HUDEP-2 (cell line): Measurements from ENCODE around the gene ABCA6.
"Not testable (repeated sequence)": the region's sequence is repeated elsewhere in the genome, so short reads cannot be mapped to it uniquely, and the experiment has no call there.

ENCODE experiments used
- DNase-seq, 76 experiments: peaks; one replicate each; lab custom pipeline; 2025; ENCODE audit not compliant: unreplicated experiment in 76 of 76; lab: John Stamatoyannopoulos, UW

The ABCA6 gene, protein sequence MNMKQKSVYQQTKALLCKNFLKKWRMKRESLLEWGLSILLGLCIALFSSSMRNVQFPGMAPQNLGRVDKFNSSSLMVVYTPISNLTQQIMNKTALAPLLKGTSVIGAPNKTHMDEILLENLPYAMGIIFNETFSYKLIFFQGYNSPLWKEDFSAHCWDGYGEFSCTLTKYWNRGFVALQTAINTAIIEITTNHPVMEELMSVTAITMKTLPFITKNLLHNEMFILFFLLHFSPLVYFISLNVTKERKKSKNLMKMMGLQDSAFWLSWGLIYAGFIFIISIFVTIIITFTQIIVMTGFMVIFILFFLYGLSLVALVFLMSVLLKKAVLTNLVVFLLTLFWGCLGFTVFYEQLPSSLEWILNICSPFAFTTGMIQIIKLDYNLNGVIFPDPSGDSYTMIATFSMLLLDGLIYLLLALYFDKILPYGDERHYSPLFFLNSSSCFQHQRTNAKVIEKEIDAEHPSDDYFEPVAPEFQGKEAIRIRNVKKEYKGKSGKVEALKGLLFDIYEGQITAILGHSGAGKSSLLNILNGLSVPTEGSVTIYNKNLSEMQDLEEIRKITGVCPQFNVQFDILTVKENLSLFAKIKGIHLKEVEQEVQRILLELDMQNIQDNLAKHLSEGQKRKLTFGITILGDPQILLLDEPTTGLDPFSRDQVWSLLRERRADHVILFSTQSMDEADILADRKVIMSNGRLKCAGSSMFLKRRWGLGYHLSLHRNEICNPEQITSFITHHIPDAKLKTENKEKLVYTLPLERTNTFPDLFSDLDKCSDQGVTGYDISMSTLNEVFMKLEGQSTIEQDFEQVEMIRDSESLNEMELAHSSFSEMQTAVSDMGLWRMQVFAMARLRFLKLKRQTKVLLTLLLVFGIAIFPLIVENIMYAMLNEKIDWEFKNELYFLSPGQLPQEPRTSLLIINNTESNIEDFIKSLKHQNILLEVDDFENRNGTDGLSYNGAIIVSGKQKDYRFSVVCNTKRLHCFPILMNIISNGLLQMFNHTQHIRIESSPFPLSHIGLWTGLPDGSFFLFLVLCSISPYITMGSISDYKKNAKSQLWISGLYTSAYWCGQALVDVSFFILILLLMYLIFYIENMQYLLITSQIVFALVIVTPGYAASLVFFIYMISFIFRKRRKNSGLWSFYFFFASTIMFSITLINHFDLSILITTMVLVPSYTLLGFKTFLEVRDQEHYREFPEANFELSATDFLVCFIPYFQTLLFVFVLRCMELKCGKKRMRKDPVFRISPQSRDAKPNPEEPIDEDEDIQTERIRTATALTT (N-terminal part only)

DNA sequence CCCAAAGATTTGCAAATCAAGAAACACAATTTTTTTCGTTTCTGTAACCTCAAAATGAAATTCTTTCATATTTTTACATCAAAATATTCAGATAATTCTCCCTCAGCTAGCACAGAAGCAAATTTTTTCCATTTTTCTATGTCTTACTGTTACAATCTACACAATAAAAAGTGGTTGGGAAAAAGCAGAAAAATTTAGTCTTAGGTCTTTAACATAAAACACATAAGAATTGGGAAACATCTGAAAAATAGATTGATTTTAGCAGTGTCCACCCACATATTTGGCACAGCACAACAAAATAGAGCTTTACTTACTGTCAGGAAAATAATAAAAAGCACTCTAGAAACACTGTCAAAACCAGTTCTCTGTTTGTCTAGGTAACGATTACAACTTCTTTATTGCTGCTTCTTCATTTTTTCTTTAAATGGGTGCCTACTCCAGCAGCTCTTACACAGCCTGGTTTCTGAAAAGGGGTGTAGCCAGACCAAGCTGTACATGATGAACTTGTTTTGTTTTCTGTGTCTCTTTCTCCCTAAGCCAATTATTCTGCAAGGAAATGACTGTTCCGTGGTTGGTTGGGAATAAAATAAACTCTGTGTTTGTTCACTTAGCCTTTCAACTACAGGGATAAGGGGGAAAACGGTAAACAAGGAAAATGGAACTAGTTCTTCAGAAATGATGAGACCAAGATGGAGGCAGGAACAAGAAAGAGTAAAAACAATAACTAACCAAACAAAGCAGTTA is at the start of gene ABCA6:
ABCA6 (minus strand) TSS at position 465 of the 744 bp plus-strand sequence. CDS start 1,192 bp downstream, outside the sequence.
- no peak for DNase-seq

DNA sequence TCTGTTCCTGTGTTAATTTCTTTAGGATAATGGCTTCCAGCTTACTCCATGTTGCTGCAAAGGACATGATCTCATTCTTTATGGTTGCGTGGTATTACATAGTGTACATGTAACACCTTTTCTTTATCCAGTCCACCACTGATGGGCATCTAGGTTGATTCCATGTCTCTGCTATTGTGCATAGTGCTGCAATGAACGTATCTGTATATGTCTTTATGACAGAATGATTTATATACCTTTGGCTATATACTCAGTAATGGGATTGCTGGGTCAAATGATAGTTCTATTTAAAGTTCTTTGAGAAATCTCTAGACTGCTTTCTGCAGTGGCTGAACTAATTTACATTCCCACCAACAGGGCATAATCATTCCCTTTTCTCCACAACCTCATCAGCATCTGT is 47.1 kb upstream of the ABCA6 start:
- DNase-seq, result no peak

DNA sequence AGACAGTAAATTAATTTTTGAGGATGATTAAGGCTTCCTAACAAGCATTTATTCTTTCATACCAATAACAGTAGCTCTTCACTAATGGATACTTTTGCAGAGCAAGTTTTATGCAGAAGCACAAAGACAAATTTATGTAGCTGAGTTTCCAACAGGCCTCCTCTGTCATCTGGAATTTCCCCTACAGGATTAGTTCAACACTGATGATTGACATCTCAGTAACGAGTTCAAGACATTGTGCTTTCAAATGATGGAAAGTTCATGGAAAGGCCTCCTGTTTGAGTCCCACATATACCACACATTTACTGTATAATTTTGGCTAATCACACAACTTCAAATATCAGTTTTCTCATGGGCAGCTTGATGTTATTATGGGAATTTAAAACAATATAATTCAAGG is 46.4 kb upstream of the ABCA6 start:
- DNase-seq, result no peak

DNA sequence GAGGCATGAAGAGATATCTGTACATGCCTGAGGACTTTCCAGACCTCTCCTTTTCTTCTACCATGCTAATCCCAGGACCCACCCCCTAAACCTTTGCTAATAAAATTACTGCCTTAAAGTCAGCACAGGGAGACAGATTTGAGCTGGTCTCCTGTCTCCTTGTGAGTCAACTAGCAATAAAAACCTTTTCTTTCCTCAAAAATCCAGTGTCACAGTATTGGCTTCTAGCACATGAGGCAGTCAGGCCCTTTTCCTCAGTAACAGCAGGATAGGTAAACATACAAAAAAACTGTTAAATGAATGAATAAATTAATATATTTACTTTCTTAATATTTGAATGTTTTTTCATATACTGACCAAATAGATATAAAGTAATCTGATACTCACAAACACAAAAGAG is 45.6 kb upstream of the ABCA6 start:
- DNase-seq, result no peak

DNA sequence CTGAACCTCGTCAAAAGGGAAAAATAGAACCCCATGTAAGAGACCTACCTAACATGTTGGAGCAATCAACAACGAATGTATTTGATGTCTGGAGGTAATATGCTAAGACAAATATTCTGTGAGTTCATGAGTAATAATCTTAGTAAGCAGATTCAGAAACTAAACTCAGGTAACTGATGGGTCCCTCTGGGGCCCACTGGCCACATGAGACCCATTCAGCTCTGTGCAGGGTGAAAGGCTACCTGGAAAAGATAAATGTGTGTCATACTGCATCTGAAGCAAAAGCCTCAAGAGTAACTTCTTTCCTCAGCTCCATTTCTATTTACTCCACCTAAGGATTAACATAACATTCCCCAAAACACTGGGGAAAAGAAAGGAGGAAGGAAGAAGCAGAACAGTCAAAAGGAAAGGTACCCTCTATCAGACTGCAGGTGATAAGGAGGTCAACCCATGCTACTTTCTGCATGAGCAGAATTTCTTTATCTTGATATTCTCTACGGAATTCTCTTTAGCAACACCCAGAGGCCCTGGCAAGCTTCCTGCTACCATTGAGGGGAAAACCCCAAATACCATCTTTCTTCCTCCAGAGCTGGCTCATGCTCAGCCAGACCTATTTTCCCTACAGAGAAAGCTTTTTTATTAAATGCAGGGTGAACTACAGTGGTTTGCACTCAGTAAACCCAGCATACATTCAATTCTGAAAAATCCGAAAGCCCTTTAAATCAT is 37.7 kb upstream of the ABCA6 start:
- DNase-seq, result no peak

DNA sequence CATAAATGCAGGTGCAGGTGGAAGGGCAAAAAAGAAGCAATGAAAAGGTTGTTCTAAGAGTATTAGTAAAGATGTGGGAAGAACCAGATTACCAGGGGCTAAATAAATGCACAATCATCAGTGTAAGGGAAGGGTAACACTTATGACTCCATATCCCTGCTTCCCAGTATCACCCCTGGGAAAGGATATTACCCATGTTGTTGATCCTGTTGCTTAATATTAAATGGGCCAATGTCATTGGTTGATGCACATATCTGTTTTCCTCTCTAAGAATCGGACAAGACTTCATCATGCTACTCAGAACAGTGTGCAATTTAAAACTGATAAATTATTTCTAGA is 34.7 kb upstream of the ABCA6 start:
- no peak for DNase-seq

DNA sequence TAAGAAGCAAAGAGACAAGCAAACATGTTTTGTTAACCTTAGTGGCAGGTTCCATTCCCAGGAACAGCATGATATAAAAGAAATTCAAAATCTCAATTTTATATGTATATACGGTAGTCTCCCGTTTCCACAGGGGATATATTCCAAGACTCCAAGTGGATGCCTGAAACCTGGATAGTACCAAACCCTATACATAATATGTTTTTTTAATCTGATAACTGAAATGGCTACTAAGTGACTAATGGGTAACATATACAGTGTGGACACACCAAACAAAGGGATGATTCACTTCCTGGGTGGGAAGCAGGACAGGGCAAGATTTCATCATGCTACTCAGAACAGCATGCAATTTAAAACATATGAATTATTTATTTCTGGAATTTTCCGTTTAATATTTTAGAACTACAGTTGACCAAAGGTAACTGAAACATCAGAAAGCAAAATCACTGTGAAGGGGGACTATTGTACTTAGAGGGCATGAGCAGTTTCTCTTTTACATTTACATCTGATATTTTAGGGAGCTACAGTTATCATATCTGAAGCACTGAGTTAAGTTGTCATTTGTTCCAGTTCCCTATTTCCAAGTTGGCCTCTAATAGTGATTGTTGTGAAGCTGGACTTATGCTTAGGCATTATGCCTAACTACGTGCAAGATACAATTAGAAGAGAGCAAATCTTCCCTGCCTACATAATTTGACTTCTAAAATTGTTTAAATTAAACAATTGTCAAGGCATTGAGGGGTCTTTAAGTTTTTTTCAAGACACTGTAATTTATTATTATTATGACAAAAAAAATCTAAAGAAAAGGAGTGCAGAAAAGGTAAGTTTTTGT is 34.1 kb upstream of the ABCA6 start:
- DNase-seq, result peak in 1 of 76 experiments; percentile 21

DNA sequence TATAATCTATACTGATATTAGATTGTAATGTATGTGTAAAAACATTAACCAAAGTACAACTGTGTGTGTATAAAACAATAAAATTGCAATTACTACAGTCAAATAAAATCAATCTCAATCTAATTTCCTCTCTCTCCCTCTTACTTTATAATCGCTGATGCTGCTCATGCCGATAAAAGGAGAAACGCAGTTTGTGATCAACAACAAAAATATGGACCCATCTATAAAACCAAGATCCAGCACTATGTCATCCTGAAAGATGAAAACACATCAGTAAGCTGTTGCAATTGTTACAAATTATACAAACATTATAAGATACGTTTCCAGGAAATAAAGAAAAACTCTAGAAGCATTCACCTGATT is 33.5 kb upstream of the ABCA6 start:
- no peak for DNase-seq

DNA sequence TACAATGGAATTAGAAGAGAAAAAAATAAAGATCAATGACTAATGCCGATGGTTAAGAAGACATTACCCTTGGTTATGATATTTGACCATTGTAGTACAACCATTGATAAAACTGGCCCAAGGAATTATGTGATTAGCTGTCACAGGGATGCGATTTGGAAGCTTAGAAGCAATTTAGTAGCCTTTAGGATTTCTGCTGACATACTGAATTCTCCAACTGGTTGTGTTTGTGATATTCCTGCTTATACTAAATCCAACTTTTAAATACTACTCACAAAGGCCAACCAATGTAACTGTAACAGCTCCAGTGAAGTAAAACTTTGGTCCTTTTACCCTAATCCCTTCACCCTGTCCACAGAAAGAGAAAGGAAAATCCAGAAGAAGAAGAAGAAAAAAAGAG is 31.4 kb upstream of the ABCA6 start:
- no peak for DNase-seq

DNA sequence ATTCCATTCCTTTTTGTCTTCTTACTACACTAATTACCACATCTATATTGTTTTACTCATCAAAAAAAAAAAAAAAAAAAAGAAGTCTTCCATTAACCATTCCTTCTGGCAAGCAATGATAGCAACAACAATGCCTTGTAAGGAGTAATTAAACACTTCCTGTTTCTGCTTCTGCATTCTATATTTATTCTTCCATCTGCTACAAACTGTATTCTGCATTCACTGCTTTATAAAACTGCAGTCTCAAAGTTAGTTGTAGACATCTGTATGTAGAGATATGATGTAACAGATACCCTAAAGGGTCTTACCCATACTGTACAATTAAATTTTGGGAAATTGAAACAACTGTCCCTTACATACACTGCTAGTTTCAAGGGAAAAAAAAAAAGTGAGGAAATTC is 28.7 kb upstream of the ABCA6 start:
- DNase-seq, result no peak

DNA sequence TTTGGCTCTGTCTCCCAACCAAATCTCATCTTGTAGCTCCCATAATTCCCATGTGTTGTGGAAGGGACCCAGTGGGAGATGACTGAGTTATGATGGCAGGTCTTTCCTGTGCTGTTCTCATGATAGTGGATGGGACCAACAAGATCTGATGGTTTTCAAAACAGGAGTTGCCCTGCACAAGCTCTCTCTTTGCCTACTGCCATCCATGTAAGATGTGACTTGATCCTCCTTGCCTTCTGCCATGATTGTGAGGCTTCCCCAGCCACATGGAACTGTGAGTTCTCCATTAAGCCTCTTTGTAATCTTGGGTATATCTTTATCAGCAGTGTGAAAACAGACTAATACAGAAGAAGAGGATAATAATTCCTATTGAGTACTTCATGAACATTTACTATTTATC is 26.9 kb upstream of the ABCA6 start:
- not testable (repeated sequence) for DNase-seq

DNA sequence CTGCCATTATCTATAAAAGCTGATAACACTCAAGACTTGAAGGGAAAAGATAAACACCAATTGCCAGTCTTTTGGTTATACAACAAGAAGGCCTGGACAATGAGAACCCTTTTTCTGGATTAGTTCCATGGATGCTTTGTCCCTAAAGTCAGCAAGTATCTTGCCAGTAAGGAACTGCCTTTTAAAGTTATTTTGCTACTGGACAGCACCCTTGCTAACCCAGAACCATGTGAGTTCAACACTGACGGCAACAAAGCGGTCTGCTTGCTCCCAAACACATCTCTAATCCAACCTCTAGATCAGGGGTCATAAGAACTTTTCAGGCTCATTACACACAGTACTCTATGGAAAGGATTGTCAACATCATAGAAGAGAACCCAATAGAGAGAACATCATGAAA is 25.3 kb upstream of the ABCA6 start:
- DNase-seq, result no peak

DNA sequence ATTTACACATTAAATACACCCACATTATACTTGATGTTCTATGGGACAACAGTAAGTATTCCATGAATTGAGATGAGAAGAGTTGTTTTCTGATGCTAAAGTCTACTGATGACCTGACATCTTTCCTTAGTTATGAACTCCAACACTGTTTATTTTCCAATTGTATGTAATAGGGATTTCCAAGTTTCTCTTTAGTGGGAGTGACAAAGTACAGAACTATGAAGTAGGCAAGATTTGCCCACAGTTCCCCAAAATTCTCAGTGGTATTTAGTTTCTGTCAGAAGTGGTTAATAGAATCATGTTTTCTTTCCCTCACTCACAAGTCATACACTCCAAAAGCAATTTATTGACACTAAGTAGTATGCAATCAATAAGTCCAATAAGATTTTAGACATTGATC is 22.5 kb upstream of the ABCA6 start:
- DNase-seq, result no peak

DNA sequence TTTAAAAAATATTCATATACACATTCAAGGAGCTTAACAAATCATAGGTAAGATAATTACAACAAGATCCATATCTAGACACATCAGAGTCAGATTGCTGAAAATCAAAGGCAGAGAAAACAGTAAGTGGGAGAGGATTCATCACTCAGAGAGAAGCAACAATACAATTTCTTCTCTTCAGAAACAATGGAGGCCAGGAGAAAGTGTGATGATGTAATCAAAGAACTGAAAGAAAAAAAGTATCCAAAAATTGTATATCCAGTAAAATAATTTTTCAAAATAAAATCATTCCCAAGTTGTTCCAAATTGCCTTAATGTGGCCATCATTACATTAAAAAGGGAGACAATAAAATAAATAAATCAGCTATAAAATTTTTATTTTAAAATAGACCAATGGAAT is 17.7 kb upstream of the ABCA6 start:
- no peak for DNase-seq

DNA sequence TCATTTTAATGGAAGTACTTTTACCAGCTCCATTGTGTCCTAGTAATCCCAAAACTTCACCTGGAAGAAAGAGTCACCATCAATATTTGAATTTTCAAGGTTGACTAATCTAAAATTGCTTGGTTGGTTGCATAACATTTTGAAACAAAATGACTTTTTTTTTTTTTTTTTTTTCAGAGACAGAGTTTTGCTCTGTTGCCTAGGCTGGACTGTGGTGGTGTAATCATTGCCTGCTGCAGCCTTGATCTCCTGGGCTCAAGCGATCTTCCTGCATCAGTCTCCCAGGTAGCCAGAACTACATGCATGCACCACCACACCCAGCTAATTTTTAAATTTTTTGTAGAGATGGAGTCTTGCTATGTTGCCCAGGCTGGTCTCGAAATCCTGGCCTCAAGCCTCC is 12.6 kb upstream of the ABCA6 start:
- no peak for DNase-seq

DNA sequence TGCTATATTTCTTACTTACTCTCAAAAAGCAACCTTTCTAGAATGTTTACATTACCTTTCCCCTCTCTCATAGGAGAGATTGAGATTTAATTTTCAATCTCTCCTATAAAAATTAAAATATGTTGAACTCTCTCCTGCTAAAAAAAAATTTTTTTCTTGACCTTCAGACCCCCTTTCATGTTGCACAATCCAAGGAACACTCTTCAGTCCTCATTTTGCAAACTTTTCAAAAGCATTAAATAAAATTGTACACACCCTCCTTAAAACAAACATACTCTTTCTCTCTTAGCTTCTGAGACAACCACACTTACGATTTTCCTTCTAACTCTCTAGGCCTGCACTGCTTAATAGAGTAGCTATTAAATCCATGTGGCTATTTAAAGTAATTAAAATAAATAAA is 8.6 kb upstream of the ABCA6 start:
- DNase-seq, result no peak

DNA sequence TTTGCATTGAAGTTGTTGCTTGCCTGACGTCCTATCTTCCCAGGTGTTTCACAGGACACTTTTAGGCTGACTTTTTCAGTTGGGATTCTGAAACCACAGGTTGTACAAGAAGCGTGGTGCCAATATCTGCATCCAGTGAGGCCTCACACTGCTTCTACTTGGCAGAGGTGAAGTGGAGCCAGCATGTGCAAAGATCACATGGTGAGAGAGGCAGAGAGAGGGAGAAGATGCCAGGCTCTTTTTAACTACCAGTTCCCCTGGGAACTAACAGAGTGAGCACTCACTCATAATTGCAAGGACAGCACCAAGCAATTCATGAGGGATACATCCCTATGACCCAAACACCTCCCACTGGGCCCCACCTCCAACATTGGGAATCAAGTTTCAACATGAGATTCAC is 5.8 kb upstream of the ABCA6 start:
- DNase-seq, result no peak

DNA sequence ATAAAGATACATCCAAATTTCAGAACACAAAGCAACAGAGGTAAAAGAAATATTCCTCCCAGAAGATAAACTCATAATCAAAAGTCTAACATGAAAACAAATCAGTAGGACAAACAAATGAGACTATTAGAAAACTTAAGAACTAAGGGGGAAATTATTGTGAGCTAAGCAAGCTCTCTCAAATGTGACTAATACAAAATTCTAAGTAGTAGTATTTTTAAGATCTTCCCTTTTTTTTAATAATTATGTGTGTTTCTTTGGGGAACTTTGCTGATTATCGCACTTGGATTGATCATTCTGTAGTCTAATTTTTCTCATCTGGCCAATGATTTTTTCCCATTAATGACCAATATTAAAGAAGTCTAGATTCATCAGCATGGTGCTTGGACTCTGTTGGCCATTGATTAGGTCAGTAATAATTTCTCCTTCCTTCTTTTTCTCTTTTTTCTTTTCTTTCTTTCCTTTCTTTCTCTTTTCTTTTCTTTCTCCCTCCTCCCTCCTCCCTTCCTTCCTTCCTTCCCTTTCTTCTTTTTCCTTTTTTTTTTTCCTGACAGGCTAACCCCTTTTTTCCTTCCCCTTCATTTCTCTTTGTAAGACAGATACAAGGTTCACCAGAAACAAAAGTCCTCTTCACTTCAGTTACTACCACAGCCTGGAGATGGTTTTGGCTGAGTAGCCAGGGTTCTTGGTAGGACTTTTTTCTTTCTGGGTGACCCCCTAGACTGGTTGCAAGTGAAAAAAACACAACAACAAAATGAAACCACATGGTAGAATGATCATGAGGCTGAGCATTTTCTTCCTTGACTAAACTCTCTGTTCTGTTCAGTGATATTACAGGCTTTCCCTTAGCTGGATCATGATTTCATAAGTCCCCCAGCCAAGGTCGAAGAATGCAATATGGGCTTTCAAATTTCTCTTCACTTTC is 2.9 kb upstream of the ABCA6 start:
- no peak for DNase-seq
